ENCODE data around the gene BEGAIN.

The BEGAIN gene

DNA sequence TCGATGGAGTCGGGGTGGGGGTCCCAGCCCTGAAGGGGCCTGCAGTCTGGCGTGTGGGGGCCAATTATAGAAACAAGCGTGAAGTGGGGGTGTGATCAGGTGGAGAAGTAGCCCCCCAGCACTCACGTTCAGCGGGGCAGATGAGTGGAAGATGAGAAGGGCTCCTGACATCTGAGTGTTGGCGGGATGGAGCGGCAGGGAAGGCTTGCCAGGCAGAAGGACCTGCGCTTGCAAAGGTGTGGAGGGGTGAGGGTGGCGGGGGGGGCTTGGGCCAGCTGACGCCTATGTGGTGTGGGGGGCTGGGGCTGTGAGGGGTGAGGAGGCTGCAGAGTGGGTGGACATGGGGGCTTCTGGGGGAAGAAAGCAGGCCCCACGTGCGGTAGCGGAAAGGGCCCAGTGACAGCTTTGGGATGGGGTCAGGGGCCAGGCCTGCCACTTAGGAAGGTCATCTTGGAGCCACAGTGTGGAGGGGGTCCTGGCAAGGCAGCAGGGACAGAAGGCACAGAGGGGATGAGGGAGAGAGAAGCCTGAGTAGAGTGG lies 22.2 kb upstream of the BEGAIN start:
- no peak overlapping the region for H3K9ac ChIP-seq (ENCODE audit: low read depth, low read length)

DNA sequence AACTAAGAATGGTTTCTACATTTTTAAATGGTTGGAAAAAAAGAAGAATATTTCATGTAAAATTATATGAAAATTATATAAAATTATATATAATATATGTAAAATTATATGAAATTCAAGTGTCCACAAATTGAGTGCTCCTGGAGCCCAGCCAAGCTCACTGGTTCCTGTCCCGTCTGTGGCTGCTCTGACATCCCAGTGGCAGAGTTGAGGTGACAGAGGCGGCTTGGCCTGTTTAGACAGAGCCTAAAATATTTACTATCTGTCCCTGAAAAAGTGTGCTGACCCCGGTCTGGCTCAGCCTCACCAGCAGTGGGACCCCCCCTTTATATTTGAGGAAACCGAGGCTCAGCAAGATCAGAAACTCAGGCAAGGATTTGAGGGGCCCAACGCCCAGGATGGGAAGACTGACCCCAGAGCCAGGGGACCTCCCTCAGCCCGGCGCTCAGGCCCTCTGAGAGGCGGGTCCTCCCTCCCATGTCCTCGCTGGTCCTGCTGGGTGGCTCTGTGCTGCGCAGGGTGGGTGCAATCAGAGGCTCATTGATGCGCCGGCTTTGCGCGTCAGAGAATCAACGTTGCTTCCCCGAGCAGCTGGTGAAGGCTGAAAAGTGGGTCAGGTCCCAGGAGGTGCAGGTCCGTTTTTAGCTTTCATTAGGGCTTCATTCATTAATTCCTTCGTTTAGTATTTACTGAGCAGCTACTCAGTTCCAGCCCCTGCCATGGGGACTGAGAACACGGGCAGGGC lies 21.5 kb upstream of the BEGAIN start:
- Histone ChIP-seq H3K36me3 (ENCODE audit: insufficient read depth, low read length) (no peaks in the 10 kb centered on the region), H3K4me3 (ENCODE audit: low read depth in 1 of 2, low read length in 2 of 2) (no peak overlapping the region), H3K27ac (ENCODE audit: low read length) (no peak overlapping the region), H3K27me3 (ENCODE audit: insufficient read depth, low read length, poor library complexity) (no peaks in the 10 kb centered on the region), H2AFZ (ENCODE audit: low read depth, low read length) (no peak overlapping the region), H3K79me2 (ENCODE audit: insufficient read depth, low read length) (no peaks in the 10 kb centered on the region), H3K9me3 (ENCODE audit: insufficient read depth, low read length, severe bottlenecking) (no peaks in the 10 kb centered on the region), H3K4me2 (ENCODE audit: insufficient read depth, low read length) (no peak overlapping the region), H3K9ac (ENCODE audit: low read depth, low read length) (no peak overlapping the region), H4K20me1 (ENCODE audit: insufficient read depth, low read length) (no peaks in the 10 kb centered on the region), H3K4me1 (ENCODE audit: insufficient read depth, low read length) (no peaks in the 10 kb centered on the region)
- ATAC-seq (ENCODE audit: insufficient read depth, low read depth) (no peak), DNase-seq (no peak)
- TF ChIP-seq, protein P1, sequence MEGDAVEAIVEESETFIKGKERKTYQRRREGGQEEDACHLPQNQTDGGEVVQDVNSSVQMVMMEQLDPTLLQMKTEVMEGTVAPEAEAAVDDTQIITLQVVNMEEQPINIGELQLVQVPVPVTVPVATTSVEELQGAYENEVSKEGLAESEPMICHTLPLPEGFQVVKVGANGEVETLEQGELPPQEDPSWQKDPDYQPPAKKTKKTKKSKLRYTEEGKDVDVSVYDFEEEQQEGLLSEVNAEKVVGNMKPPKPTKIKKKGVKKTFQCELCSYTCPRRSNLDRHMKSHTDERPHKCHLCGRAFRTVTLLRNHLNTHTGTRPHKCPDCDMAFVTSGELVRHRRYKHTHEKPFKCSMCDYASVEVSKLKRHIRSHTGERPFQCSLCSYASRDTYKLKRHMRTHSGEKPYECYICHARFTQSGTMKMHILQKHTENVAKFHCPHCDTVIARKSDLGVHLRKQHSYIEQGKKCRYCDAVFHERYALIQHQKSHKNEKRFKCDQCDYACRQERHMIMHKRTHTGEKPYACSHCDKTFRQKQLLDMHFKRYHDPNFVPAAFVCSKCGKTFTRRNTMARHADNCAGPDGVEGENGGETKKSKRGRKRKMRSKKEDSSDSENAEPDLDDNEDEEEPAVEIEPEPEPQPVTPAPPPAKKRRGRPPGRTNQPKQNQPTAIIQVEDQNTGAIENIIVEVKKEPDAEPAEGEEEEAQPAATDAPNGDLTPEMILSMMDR (IDR thresholded peaks at IDR 0.05; ENCODE audit: borderline replicate concordance, extremely low read depth, low read length, poor library complexity, severe bottlenecking) = no peak
- TF ChIP-seq EZH2 (IDR thresholded peaks at IDR 0.05; ENCODE audit: borderline replicate concordance, low read depth, low read length, severe bottlenecking) = no peak

More for the DNA sequence above, 22.2 kb upstream of the BEGAIN start:
- Histone ChIP-seq H3K4me2 (ENCODE audit: insufficient read depth, low read length) (no peak overlapping the region), H2AFZ (ENCODE audit: low read depth, low read length) (no peak overlapping the region), H3K36me3 (ENCODE audit: insufficient read depth, low read length) (no peaks in the 10 kb centered on the region), H3K27ac (ENCODE audit: low read length) (no peak overlapping the region), H3K4me1 (ENCODE audit: insufficient read depth, low read length) (no peaks in the 10 kb centered on the region), H4K20me1 (ENCODE audit: insufficient read depth, low read length) (no peaks in the 10 kb centered on the region), H3K79me2 (ENCODE audit: insufficient read depth, low read length) (no peaks in the 10 kb centered on the region), H3K27me3 (ENCODE audit: insufficient read depth, low read length, poor library complexity) (no peaks in the 10 kb centered on the region), H3K9me3 (ENCODE audit: insufficient read depth, low read length, severe bottlenecking) (no peaks in the 10 kb centered on the region), H3K4me3 (ENCODE audit: low read depth in 1 of 2, low read length in 2 of 2) (no peak overlapping the region)
- TF ChIP-seq, protein P1 (IDR thresholded peaks at IDR 0.05; ENCODE audit: borderline replicate concordance, extremely low read depth, low read length, poor library complexity, severe bottlenecking) = no peak
- no peak for TF ChIP-seq EZH2 (IDR thresholded peaks at IDR 0.05; ENCODE audit: borderline replicate concordance, low read depth, low read length, severe bottlenecking)
- ATAC-seq (ENCODE audit: insufficient read depth, low read depth) (no peak), DNase-seq (no peak)

DNA sequence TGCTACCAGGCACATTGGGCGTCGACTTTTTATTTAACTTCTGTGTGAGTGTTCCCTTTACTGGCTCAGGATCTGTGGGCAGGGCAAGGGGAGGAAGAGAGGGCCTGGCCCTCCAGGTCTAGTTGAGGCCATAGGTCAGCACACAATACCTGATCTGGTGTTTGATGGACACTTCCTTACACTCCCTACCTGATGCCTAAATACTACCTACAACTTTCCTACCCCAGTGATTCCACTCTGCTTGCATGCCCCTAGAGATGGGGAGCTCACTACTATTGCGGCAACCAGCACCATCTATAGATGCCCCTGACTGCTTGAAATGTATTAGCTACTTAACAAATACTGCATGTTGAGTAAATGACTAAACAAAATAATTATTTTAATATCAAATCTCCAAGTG lies 20.8 kb upstream of the BEGAIN start:
- H3K4me2 ChIP-seq (ENCODE audit: insufficient read depth, low read length) = no peak overlapping the region
- ATAC-seq (ENCODE audit: insufficient read depth, low read depth) (no peak), DNase-seq (no peak)
- no peaks in the 10 kb centered on the region for H3K4me1 ChIP-seq (ENCODE audit: insufficient read depth, low read length)
- no peak overlapping the region for H2AFZ ChIP-seq (ENCODE audit: low read depth, low read length)
- no peaks in the 10 kb centered on the region for H3K9me3 ChIP-seq (ENCODE audit: insufficient read depth, low read length, severe bottlenecking)
- H3K27me3 ChIP-seq (ENCODE audit: insufficient read depth, low read length, poor library complexity) = no peaks in the 10 kb centered on the region
- TF ChIP-seq EZH2 (IDR thresholded peaks at IDR 0.05; ENCODE audit: borderline replicate concordance, low read depth, low read length, severe bottlenecking) = no peak
- TF ChIP-seq, protein P1 (IDR thresholded peaks at IDR 0.05; ENCODE audit: borderline replicate concordance, extremely low read depth, low read length, poor library complexity, severe bottlenecking) = no peak
- no peaks in the 10 kb centered on the region for H3K36me3 ChIP-seq (ENCODE audit: insufficient read depth, low read length)
- H3K4me3 ChIP-seq (ENCODE audit: low read depth in 1 of 2, low read length in 2 of 2) = no peak overlapping the region
- no peak overlapping the region for H3K27ac ChIP-seq (ENCODE audit: low read length)
- H3K79me2 ChIP-seq (ENCODE audit: insufficient read depth, low read length) = no peaks in the 10 kb centered on the region
- H3K9ac ChIP-seq (ENCODE audit: low read depth, low read length) = no peak overlapping the region
- H4K20me1 ChIP-seq (ENCODE audit: insufficient read depth, low read length) = no peaks in the 10 kb centered on the region

Measured in DND-41 (cell line).